ENCODE results near the gene NYNRIN. TPM values are rescaled to one million over a fixed set of nuclear protein-coding genes. Genes with fewer than 3 reads are reported as not detected.

NYNRIN gene
- total RNA-seq, 4 donors from 2014 or later, result 4.7 to 14.7 (median 11.8) TPM

DNA sequence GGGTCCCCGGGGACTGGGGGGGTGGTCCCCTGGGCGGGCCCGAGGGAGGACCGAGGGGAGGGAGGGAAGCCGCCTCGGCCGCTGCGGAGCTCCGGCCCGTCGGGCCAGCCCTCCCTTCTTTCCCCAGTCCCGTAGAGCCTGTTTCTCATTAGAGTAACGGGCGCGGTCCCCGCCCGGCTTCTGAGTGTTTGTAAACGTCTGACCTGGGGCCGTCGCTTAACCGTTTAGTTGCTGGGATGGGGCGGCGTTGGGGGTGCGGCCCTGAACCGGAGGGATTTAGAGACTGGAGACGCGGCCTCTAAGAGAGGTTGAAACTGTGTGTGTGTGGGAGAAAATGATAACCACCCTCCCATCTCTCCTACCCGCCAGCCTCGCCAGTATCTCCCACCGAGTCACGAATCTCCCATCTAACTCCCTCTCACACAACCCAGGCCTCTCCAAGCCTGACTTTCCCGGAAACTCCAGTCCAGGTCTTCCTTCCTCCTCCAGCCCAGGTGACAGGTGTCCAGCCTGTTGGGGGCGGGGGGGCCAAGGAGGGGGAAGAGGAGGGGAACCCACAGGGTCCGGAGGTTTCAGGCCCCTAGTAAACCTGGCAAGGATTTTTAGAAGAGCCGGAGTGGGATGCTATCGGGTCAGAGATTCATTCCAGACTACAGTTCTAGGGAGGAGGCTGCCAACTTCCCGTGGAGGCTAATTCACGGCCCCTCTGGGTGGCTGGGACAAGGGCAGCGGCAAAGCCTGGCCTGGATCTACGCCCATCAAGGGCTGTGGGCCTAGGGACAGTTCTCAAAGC lies 31.9 kb upstream of the NYNRIN start:
- 0 to 2% methylated on average over 10 of the region's 40 CpGs for WGBS, 2 donors
- intact Hi-C loops (cut with DNase I), result loop anchor here (5.0 kb wide), 1 partner anchor 65 kb away; no protein-coding TSS in a partner anchor
- Histone ChIP-seq H3K9me3 (no peaks in the 10 kb centered on the region), H3K4me3 (peak overlapping the region; percentile 33 to 74 (median 62)), H3K4me1 (peaks cover 24 to 72% (median 24%) of the 10 kb centered on the region in 3 donors), H3K36me3 (no peaks in the 10 kb centered on the region), H3K27me3 (peaks cover 0 to 19% (median 0%) of the 10 kb centered on the region in 4 donors), H3K27ac (peak overlapping the region; percentile 81 to 96 (median 92))
- DNase-seq, result peak; percentile 30
- no peak for TF ChIP-seq CTCF (IDR thresholded peaks at IDR 0.05)
- TF ChIP-seq POLR2A (IDR thresholded peaks at IDR 0.05), result peak in 1 of 4 donors; percentile 62

DNA sequence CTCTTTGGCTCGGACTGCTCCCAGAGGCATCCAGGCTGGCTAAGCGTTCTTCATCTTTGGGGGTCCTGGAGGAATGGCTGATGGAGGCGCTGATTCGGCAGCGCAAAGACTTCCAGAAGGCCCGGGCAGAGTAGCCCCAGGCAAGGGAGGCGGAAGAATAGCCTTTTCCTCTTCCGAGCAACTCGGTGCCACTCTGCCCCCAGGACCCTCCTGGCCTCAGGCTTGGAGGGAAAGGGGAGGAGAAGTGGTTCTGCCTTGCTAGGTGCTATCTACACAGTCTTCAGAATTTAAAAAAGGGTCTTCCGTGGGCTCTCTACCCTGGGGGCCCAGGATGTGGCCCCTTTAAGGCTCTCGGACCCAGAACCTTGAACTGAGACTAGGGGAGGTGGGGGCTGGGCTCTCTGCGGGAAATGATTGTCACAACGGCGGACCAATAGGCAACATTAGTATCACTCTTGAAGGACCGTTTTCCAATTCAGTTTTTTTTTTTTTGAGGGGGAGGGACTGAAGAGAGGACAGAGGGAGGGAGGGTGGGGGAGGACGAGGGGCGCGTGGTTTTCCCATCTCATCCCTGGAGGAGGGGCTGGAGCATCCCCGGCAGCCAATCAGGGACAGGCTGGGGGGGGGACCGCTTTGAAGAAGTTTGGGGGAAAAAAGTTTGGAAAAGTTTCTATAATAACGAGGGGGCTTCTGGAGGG lies 31.1 kb upstream of the NYNRIN start, which contains the start of gene NFATC4:
TSS of gene NFATC4 (plus strand) at position 671 of the 698 bp plus-strand sequence. CDS start 157 bp downstream, outside the sequence.
- TF ChIP-seq CTCF (IDR thresholded peaks at IDR 0.05), result no peak
- TF ChIP-seq POLR2A (IDR thresholded peaks at IDR 0.05), result no peak
- H3K9me3 ChIP-seq, result no peaks in the 10 kb centered on the region
- H3K4me3 ChIP-seq, result peak within 1 kb of the TSS; percentile 33 to 74 (median 62)
- peaks cover 0 to 19% (median 0%) of the 10 kb centered on the region in 4 donors for H3K27me3 ChIP-seq
- peaks cover 24 to 80% (median 24%) of the 10 kb centered on the region in 3 donors for H3K4me1 ChIP-seq
- no peak for DNase-seq
- peak within 1 kb of the TSS; percentile 81 to 96 (median 92) for H3K27ac ChIP-seq
- WGBS, 2 donors, result 0 to 4% methylated on average over 9 to 13 of the region's 21 CpGs
- intact Hi-C loops (cut with DNase I), result loop anchor here (5.0 kb wide), 1 partner anchor 65 kb away; no protein-coding TSS in a partner anchor
- no peaks in the 10 kb centered on the region for H3K36me3 ChIP-seq

DNA sequence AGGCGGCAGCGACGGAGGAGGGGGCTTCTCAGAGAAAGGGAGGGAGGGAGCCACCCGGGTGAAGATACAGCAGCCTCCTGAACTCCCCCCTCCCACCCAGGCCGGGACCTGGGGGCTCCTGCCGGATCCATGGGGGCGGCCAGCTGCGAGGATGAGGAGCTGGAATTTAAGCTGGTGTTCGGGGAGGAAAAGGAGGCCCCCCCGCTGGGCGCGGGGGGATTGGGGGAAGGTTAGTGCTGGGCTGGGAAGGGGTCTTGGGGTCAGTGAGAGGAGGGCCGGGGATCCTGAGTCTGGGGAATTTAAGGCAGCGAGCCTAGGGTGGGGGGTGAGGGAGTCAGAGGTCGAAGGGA lies 30.6 kb upstream of the NYNRIN start:
- Histone ChIP-seq H3K4me1 (peaks cover 24 to 84% (median 24%) of the 10 kb centered on the region in 3 donors), H3K27me3 (peaks cover 0 to 19% (median 0%) of the 10 kb centered on the region in 4 donors), H3K4me3 (peak overlapping the region; percentile 23 to 74 (median 62)), H3K9me3 (no peaks in the 10 kb centered on the region), H3K27ac (peak overlapping the region; percentile 81 to 96 (median 92)), H3K36me3 (peaks cover 0 to 4% (median 0%) of the 10 kb centered on the region in 3 donors)
- no peak for TF ChIP-seq CTCF (IDR thresholded peaks at IDR 0.05)
- TF ChIP-seq POLR2A (IDR thresholded peaks at IDR 0.05), result no peak
- 0 to 2% methylated on average over 8 to 12 of the region's 15 CpGs for WGBS, 2 donors
- intact Hi-C loops (cut with DNase I), result loop anchor here (5.0 kb wide), 1 partner anchor 64 kb away; no protein-coding TSS in a partner anchor
- no peak for DNase-seq

- Histone ChIP-seq H3K27me3 (peaks cover 0 to 19% (median 0%) of the 10 kb centered on the region in 4 donors), H3K4me1 (peaks cover 24 to 86% (median 24%) of the 10 kb centered on the region in 3 donors), H3K4me3 (peak overlapping the region; percentile 23 to 74 (median 62)), H3K36me3 (peaks cover 0 to 9% (median 0%) of the 10 kb centered on the region in 3 donors), H3K27ac (peak overlapping the region; percentile 81 to 96 (median 92)), H3K9me3 (no peaks in the 10 kb centered on the region)
- WGBS, 2 donors, result 0% methylated on average over 4 of the region's 52 CpGs; no CpG with 5 or more reads in 1 of the 2 donors
- DNase-seq, result no peak
- TF ChIP-seq POLR2A (IDR thresholded peaks at IDR 0.05) (peak in 1 of 4 donors; percentile 44), CTCF (IDR thresholded peaks at IDR 0.05) (no peak)
- intact Hi-C loops (cut with DNase I), result loop anchor here (5.0 kb wide), 1 partner anchor 64 kb away; no protein-coding TSS in a partner anchor
These were observed 30.1 kb upstream of the NYNRIN start for GRCh38 chr14:24368562-24369252.
